WTC11 (cell line): Measurements from ENCODE around the gene KLRG1. TPM values are rescaled to one million over a fixed set of nuclear protein-coding genes. Genes with fewer than 3 reads are reported as not detected.

Source experiments
- ATAC-seq: fragments of 200-7000 bp; cut with Tn5 transposase; 2 replicates; pipeline ENCODE4 v1.10.0; 2021; ENCODE audit warnings: mild to moderate bottlenecking, moderate library complexity
- CTCF ChIA-PET: fragments of 300-600 bp; sonication (Branson Sonifier 250); formaldehyde crosslinking; loops from one replicate; lab custom pipeline; 2021; ENCODE audit warnings: antibody characterized with exemption; lab: Charles Lee
- POLR2A ChIA-PET: fragments of 350-600 bp; sonication (Branson Sonifier 250); formaldehyde crosslinking; loops from one replicate; lab custom pipeline; 2021; ENCODE audit warnings: antibody characterized with exemption; lab: Charles Lee
- DNase-seq: peaks from one replicate; pipeline ENCODE4 v3.0.0; 2021; ENCODE audit warnings: low spot score
- H3K27ac Mint-ChIP-seq: 2 replicates; pipeline ENCODE4 v1.8.0; 2021; ENCODE audit warnings: mixed read lengths
- H3K27me3 Mint-ChIP-seq: 2 replicates; pipeline ENCODE4 v1.8.0; 2021; ENCODE audit warnings: low read depth, mild to moderate bottlenecking, moderate library complexity, mixed read lengths
- H3K36me3 Mint-ChIP-seq: 2 replicates; pipeline ENCODE4 v1.8.0; 2021; ENCODE audit warnings: mixed read lengths
- H3K4me1 Mint-ChIP-seq: 2 replicates; pipeline ENCODE4 v1.8.0; 2022; ENCODE audit warnings: mixed read lengths
- H3K4me3 Mint-ChIP-seq: 2 replicates; pipeline ENCODE4 v1.8.0; 2021; ENCODE audit warnings: mild to moderate bottlenecking, moderate library complexity, mixed read lengths
- H3K9me3 Mint-ChIP-seq: 2 replicates; pipeline ENCODE4 v1.8.0; 2021; ENCODE audit warnings: mixed read lengths
- FOXJ3 ChIP-seq: sonication (generic); formaldehyde crosslinking; IDR thresholded peaks from 2 replicates; pipeline ENCODE4 v1.9.0; 2021; ENCODE audit warnings: missing genetic modification reagents, mild to moderate bottlenecking, borderline replicate concordance
- HMGA2 ChIP-seq: fragments of 250-450 bp; sonication (Bioruptor Pico); IDR thresholded peaks from 2 replicates; pipeline ENCODE4 v1.4.0; 2021; ENCODE audit warnings: mild to moderate bottlenecking, moderate library complexity
- NFATC4 ChIP-seq: fragments of 250-450 bp; sonication (Bioruptor Pico); IDR thresholded peaks from 2 replicates; pipeline ENCODE4 v1.9.0; 2021; ENCODE audit warnings: mild to moderate bottlenecking
- NR2C2 ChIP-seq: sonication (generic); formaldehyde crosslinking; IDR thresholded peaks from 2 replicates; pipeline ENCODE4 v1.8.0; 2022; ENCODE audit warnings: mild to moderate bottlenecking, missing genetic modification reagents
- NR3C1 ChIP-seq: sonication (generic); formaldehyde crosslinking; conservative IDR thresholded peaks from 2 replicates; pipeline ENCODE4 v1.8.1; 2023; ENCODE audit warnings: low read depth, mild to moderate bottlenecking, missing genetic modification reagents
- RORB ChIP-seq: fragments of 250-450 bp; sonication (Bioruptor Pico); IDR thresholded peaks from 2 replicates; pipeline ENCODE4 v1.9.0; 2021; ENCODE audit warnings: mild to moderate bottlenecking
- TCF7 ChIP-seq: sonication (generic); formaldehyde crosslinking; IDR thresholded peaks from 2 replicates; pipeline ENCODE4 v1.8.0; 2022; ENCODE audit warnings: mild to moderate bottlenecking, low read depth, missing genetic modification reagents, moderate library complexity
- TEAD1 ChIP-seq: sonication (generic); formaldehyde crosslinking; IDR thresholded peaks from 2 replicates; pipeline ENCODE4 v1.8.0; 2022; ENCODE audit warnings: mild to moderate bottlenecking, missing genetic modification reagents
- TP53 ChIP-seq: sonication (generic); formaldehyde crosslinking; IDR thresholded peaks from 2 replicates; pipeline ENCODE4 v1.8.1; 2023; ENCODE audit warnings: mild to moderate bottlenecking, missing genetic modification reagents
- ZNF232 ChIP-seq: sonication (generic); formaldehyde crosslinking; IDR thresholded peaks from 2 replicates; pipeline ENCODE4 v1.8.0; 2022; ENCODE audit warnings: mild to moderate bottlenecking, missing genetic modification reagents
- ZNF317 ChIP-seq: sonication (generic); formaldehyde crosslinking; IDR thresholded peaks from 2 replicates; pipeline ENCODE4 v1.8.1; 2023; ENCODE audit warnings: low read depth, mild to moderate bottlenecking, moderate library complexity, missing genetic modification reagents, borderline replicate concordance
- ZNF416 ChIP-seq: fragments of 250-450 bp; sonication (Bioruptor Pico); IDR thresholded peaks from 2 replicates; pipeline ENCODE4 v1.9.0; 2021; ENCODE audit warnings: mild to moderate bottlenecking, inconsistent platforms
- ZNF423 ChIP-seq: fragments of 250-450 bp; sonication (Bioruptor Pico); IDR thresholded peaks from 2 replicates; pipeline ENCODE4 v2.1.2; 2022; ENCODE audit warnings: mild to moderate bottlenecking, moderate library complexity
- total RNA-seq: library from RNA; stranded (reverse); gene quantifications from 3 replicates; pipeline ENCODE4 v1.2.3, GENCODE V29; 2021
- TF ChIP-seq, protein P1 (sequence below): sonication (generic); formaldehyde crosslinking; IDR thresholded peaks from 2 replicates; pipeline ENCODE4 v1.8.1; 2022; ENCODE audit warnings: mild to moderate bottlenecking, missing genetic modification reagents, moderate library complexity, borderline replicate concordance
- TF ChIP-seq, protein P2 (sequence below): sonication (generic); formaldehyde crosslinking; IDR thresholded peaks from 2 replicates; pipeline ENCODE4 v1.8.0; 2022; ENCODE audit warnings: mild to moderate bottlenecking, missing genetic modification reagents
- TF ChIP-seq, protein P3 (sequence below): sonication (generic); formaldehyde crosslinking; IDR thresholded peaks from 2 replicates; pipeline ENCODE4 v1.8.0; 2023; ENCODE audit warnings: missing genetic modification reagents
- TF ChIP-seq, protein P4 (sequence below): sonication (generic); formaldehyde crosslinking; IDR thresholded peaks from 2 replicates; pipeline ENCODE4 v1.8.0; 2022; ENCODE audit warnings: missing genetic modification reagents
- TF ChIP-seq, protein P5 (sequence below): fragments of 250-450 bp; sonication (Bioruptor Pico); IDR thresholded peaks from 2 replicates; pipeline ENCODE4 v1.8.0; 2021; ENCODE audit warnings: mild to moderate bottlenecking
- TF ChIP-seq, protein P6 (sequence below): sonication (generic); formaldehyde crosslinking; IDR thresholded peaks from 2 replicates; pipeline ENCODE4 v1.8.1; 2023; ENCODE audit warnings: mild to moderate bottlenecking, missing genetic modification reagents, moderate library complexity
- TF ChIP-seq, protein P7 (sequence below): sonication (generic); formaldehyde crosslinking; IDR thresholded peaks from 2 replicates; pipeline ENCODE4 v1.8.0; 2023; ENCODE audit warnings: missing genetic modification reagents, mild to moderate bottlenecking, borderline replicate concordance

Gene KLRG1
- total RNA-seq, 1 experiment from 2014 or later: 7.2 TPM

DNA sequence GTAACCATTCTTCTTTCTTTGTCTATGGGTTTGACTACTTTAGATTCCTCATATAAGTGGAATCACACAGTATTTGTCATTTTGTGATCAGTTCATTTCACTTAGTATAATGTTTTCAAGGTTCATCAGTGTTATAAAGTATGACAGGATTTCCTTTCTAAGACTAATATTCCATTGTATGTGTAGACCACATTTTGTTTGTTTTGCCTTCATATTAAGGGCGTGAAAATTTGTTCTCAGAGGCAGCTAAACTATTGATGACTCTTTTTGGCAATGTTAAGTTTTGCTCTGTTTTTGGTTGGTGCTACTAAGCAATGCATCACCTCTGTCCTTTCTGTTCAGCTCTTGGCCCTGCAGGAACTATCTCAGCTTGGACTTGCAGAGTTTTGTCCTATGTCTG, 1.7 kb upstream of the KLRG1 start:
- TF ChIP-seq NFATC4 (CRISPR knock-in tag) (no peak), TP53 (CRISPR knock-in tag) (no peak), FOXJ3 (no peak), HMGA2 (no peak), RORB (CRISPR knock-in tag) (no peak), NR2C2 (CRISPR knock-in tag) (no peak), ZNF423 (CRISPR knock-in tag) (no peak)
- TF ChIP-seq, protein P1, sequence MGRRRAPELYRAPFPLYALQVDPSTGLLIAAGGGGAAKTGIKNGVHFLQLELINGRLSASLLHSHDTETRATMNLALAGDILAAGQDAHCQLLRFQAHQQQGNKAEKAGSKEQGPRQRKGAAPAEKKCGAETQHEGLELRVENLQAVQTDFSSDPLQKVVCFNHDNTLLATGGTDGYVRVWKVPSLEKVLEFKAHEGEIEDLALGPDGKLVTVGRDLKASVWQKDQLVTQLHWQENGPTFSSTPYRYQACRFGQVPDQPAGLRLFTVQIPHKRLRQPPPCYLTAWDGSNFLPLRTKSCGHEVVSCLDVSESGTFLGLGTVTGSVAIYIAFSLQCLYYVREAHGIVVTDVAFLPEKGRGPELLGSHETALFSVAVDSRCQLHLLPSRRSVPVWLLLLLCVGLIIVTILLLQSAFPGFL (CRISPR knock-in tag): no peak
- TF ChIP-seq, protein P2, sequence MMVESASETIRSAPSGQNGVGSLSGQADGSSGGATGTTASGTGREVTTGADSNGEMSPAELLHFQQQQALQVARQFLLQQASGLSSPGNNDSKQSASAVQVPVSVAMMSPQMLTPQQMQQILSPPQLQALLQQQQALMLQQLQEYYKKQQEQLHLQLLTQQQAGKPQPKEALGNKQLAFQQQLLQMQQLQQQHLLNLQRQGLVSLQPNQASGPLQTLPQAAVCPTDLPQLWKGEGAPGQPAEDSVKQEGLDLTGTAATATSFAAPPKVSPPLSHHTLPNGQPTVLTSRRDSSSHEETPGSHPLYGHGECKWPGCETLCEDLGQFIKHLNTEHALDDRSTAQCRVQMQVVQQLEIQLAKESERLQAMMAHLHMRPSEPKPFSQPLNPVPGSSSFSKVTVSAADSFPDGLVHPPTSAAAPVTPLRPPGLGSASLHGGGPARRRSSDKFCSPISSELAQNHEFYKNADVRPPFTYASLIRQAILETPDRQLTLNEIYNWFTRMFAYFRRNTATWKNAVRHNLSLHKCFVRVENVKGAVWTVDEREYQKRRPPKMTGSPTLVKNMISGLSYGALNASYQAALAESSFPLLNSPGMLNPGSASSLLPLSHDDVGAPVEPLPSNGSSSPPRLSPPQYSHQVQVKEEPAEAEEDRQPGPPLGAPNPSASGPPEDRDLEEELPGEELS (CRISPR knock-in tag): no peak
- TF ChIP-seq, protein P3, sequence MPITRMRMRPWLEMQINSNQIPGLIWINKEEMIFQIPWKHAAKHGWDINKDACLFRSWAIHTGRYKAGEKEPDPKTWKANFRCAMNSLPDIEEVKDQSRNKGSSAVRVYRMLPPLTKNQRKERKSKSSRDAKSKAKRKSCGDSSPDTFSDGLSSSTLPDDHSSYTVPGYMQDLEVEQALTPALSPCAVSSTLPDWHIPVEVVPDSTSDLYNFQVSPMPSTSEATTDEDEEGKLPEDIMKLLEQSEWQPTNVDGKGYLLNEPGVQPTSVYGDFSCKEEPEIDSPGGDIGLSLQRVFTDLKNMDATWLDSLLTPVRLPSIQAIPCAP (CRISPR knock-in tag): no peak
- TF ChIP-seq, protein P4, sequence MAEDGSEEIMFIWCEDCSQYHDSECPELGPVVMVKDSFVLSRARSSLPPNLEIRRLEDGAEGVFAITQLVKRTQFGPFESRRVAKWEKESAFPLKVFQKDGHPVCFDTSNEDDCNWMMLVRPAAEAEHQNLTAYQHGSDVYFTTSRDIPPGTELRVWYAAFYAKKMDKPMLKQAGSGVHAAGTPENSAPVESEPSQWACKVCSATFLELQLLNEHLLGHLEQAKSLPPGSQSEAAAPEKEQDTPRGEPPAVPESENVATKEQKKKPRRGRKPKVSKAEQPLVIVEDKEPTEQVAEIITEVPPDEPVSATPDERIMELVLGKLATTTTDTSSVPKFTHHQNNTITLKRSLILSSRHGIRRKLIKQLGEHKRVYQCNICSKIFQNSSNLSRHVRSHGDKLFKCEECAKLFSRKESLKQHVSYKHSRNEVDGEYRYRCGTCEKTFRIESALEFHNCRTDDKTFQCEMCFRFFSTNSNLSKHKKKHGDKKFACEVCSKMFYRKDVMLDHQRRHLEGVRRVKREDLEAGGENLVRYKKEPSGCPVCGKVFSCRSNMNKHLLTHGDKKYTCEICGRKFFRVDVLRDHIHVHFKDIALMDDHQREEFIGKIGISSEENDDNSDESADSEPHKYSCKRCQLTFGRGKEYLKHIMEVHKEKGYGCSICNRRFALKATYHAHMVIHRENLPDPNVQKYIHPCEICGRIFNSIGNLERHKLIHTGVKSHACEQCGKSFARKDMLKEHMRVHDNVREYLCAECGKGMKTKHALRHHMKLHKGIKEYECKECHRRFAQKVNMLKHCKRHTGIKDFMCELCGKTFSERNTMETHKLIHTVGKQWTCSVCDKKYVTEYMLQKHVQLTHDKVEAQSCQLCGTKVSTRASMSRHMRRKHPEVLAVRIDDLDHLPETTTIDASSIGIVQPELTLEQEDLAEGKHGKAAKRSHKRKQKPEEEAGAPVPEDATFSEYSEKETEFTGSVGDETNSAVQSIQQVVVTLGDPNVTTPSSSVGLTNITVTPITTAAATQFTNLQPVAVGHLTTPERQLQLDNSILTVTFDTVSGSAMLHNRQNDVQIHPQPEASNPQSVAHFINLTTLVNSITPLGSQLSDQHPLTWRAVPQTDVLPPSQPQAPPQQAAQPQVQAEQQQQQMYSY: no peak
- TF ChIP-seq, protein P5, sequence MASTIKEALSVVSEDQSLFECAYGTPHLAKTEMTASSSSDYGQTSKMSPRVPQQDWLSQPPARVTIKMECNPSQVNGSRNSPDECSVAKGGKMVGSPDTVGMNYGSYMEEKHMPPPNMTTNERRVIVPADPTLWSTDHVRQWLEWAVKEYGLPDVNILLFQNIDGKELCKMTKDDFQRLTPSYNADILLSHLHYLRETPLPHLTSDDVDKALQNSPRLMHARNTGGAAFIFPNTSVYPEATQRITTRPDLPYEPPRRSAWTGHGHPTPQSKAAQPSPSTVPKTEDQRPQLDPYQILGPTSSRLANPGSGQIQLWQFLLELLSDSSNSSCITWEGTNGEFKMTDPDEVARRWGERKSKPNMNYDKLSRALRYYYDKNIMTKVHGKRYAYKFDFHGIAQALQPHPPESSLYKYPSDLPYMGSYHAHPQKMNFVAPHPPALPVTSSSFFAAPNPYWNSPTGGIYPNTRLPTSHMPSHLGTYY: no peak
- Mint-ChIP-seq H3K27me3 (no peaks in the 10 kb centered on the region), H3K9me3 (no peaks in the 10 kb centered on the region), H3K27ac (no peak overlapping the region), H3K4me1 (no peaks in the 10 kb centered on the region), H3K4me3 (no peak overlapping the region), H3K36me3 (no peaks in the 10 kb centered on the region)
- POLR2A ChIA-PET: no interaction called here
- CTCF ChIA-PET: no interaction called here
- DNase-seq: no peak
- no peak for ATAC-seq

DNA sequence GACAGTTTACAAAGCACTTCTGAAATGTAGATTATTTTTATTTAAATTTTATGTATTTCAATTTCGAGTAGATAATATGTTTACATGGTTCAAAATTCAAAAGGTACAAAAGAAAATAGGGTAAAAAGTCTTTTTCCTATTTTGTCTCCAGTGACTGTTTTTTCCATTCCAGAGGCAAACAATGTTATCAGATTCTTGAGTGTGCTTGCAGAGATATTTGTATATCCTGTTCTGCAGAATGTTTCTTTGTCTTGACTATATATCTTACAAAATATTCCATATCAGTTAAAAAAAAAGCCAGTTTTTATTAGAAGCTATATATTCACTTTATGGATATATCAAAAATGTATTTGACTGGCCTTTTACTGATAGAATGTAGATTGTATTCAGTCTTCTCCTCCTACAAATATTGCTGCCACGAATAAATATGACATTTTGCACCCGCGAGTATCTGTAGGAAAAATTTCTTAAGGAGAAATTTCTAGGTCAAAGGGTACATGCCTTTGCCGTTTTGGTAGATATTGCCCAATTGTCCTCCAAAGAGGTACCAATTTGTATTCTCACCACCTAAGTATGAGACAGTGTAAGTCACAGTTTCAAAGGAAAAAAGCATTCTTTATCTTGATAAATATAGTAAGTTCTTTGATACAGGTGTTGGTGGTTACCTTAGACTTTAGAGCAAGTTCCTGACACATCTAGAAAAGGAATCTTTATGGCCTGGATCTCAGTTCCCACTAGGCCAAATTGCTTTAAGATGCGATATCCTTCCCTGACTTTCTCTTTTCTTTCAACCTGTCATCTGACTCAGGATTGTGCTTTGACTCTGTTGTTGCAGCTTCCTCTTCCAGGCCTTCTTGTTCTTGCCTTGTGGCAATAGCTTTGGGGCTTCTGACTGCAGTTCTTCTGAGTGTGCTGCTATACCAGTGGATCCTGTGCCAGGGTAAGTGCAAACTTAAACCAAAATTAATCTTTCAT, 2.3 kb downstream of the KLRG1 start:
- no peaks in the 10 kb centered on the region for H3K9me3 Mint-ChIP-seq
- H3K27me3 Mint-ChIP-seq: no peaks in the 10 kb centered on the region
- CTCF ChIA-PET: interaction anchor here (0.8 kb wide), 1 partner anchor 16 kb away, joined by 3 read pairs; no protein-coding TSS in a partner anchor
- peaks cover 2% of the 10 kb centered on the region for H3K4me1 Mint-ChIP-seq
- no peak overlapping the region for H3K4me3 Mint-ChIP-seq
- no peak for ATAC-seq
- POLR2A ChIA-PET: no interaction called here
- no peak for DNase-seq
- H3K36me3 Mint-ChIP-seq: no peaks in the 10 kb centered on the region
- no peak overlapping the region for H3K27ac Mint-ChIP-seq
- TF ChIP-seq NR3C1 (CRISPR knock-in tag) (no peak), FOXJ3 (no peak), TCF7 (no peak), ZNF232 (no peak), RORB (CRISPR knock-in tag) (no peak), ZNF416 (CRISPR knock-in tag) (no peak), TEAD1 (CRISPR knock-in tag) (no peak), ZNF317 (no peak)
- TF ChIP-seq, protein P6, sequence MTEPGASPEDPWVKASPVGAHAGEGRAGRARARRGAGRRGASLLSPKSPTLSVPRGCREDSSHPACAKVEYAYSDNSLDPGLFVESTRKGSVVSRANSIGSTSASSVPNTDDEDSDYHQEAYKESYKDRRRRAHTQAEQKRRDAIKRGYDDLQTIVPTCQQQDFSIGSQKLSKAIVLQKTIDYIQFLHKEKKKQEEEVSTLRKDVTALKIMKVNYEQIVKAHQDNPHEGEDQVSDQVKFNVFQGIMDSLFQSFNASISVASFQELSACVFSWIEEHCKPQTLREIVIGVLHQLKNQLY (CRISPR knock-in tag): no peak
- TF ChIP-seq, protein P7, sequence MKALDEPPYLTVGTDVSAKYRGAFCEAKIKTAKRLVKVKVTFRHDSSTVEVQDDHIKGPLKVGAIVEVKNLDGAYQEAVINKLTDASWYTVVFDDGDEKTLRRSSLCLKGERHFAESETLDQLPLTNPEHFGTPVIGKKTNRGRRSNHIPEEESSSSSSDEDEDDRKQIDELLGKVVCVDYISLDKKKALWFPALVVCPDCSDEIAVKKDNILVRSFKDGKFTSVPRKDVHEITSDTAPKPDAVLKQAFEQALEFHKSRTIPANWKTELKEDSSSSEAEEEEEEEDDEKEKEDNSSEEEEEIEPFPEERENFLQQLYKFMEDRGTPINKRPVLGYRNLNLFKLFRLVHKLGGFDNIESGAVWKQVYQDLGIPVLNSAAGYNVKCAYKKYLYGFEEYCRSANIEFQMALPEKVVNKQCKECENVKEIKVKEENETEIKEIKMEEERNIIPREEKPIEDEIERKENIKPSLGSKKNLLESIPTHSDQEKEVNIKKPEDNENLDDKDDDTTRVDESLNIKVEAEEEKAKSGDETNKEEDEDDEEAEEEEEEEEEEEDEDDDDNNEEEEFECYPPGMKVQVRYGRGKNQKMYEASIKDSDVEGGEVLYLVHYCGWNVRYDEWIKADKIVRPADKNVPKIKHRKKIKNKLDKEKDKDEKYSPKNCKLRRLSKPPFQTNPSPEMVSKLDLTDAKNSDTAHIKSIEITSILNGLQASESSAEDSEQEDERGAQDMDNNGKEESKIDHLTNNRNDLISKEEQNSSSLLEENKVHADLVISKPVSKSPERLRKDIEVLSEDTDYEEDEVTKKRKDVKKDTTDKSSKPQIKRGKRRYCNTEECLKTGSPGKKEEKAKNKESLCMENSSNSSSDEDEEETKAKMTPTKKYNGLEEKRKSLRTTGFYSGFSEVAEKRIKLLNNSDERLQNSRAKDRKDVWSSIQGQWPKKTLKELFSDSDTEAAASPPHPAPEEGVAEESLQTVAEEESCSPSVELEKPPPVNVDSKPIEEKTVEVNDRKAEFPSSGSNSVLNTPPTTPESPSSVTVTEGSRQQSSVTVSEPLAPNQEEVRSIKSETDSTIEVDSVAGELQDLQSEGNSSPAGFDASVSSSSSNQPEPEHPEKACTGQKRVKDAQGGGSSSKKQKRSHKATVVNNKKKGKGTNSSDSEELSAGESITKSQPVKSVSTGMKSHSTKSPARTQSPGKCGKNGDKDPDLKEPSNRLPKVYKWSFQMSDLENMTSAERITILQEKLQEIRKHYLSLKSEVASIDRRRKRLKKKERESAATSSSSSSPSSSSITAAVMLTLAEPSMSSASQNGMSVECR (CRISPR knock-in tag): no peak
